ENCODE results near the gene EXOSC2.

DNA sequence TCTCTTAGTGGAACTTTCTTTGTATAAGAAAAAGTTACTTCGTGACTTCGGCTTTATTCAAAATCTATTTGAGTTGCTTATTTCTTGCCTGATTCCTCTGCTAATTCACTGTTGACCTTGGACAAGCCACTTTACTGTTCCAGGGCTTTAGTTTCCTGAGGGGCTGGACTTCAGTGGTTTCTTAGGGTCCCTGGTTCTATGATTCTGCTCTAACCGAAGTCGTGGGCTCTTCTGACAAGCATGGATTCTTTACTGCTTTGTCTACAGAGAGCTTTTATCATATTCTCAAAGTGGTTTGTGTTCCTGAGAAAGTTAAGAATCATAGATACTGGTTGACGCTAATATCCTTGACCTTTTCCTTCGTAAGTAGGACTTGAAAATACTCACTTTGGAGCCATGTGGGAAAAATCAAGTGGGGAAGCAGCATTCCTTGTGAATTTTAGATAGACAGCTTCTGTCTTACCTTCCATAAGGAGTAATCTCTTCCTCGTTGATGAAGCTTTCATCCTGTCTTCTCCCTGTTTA, 21.1 kb downstream of the EXOSC2 start:
- TF ChIP-seq ZNF274 (IDR thresholded peaks at IDR 0.05; ENCODE audit: low read depth, low read length), result no peak
- TF ChIP-seq YY1 (IDR thresholded peaks at IDR 0.05; ENCODE audit: insufficient read depth, insufficient read length), result no peak

Data from NT2/D1 (cell line).